Endometrium (tissue), 2 donors: ENCODE data around the gene SYPL2.

ENCODE experiments used
- FAIRE-seq: peaks from 2 replicates; lab custom pipeline; 2012; peaks lifted over from hg19 to GRCh38; lab: Jason Lieb, UNC
- donor health status: control.
- donor health status: control.

Gene SYPL2

GRCh38 chr1:109517337-109517736 lies 51.0 kb downstream of the SYPL2 start:
- no peak for FAIRE-seq

- no peak for FAIRE-seq
Observed at GRCh38 chr1:109521002-109521951, 54.9 kb downstream of the SYPL2 start.

- FAIRE-seq, result no peak
Observed at GRCh38 chr1:109522026-109522425, 55.7 kb downstream of the SYPL2 start.

GRCh38 chr1:109523706-109524105 lies 57.4 kb downstream of the SYPL2 start:
- no peak for FAIRE-seq

GRCh38 chr1:109527098-109527811 lies 60.9 kb downstream of the SYPL2 start:
- FAIRE-seq, result no peak

- no peak for FAIRE-seq
Observed at GRCh38 chr1:109527846-109528695, 61.7 kb downstream of the SYPL2 start.

GRCh38 chr1:109528712-109529111 lies 62.4 kb downstream of the SYPL2 start:
- FAIRE-seq, result no peak

GRCh38 chr1:109529881-109530456 lies 63.6 kb downstream of the SYPL2 start:
- no peak for FAIRE-seq

- FAIRE-seq, result no peak
Observed at GRCh38 chr1:109530457-109531087, 64.2 kb downstream of the SYPL2 start.

- FAIRE-seq, result no peak
Observed at GRCh38 chr1:109531380-109531779, 65.0 kb downstream of the SYPL2 start.
